ENCODE data around the gene VSTM2L. TPM values are rescaled to one million over a fixed set of nuclear protein-coding genes. Genes with fewer than 3 reads are reported as not detected.

The VSTM2L gene
- total and polyA plus RNA-seq, 2 of the 4 experiments (the other 2 are of a cell fraction): 0.18 to 0.19 TPM

GRCh38 chr20:37934634-37935375, 31.9 kb downstream of the VSTM2L start:
- Histone ChIP-seq H2BK15ac (ENCODE audit: low read depth, low read length) (no peak overlapping the region), H4K20me1 (ENCODE audit: insufficient read depth, low read length) (no peaks in the 10 kb centered on the region), H4K91ac (ENCODE audit: insufficient read depth, low read depth, low read length) (no peak overlapping the region), H3K36me3 (ENCODE audit: control insufficient read depth, insufficient read depth, low read length) (no peaks in the 10 kb centered on the region), H3K27me3 (ENCODE audit: control insufficient read depth, insufficient read depth, low read length) (peaks cover 42% of the 10 kb centered on the region), H3K18ac (ENCODE audit: low read depth, low read length) (no peak overlapping the region), H3K4me3 (ENCODE audit: insufficient read depth, low read depth, low read length) (no peak overlapping the region), H2BK20ac (ENCODE audit: low read depth, low read length) (no peak overlapping the region), H2AK5ac (ENCODE audit: low read depth, low read length) (no peak overlapping the region), H3K14ac (replicated peaks; ENCODE audit: low read depth, low read length) (no peak overlapping the region), H3K9me3 (ENCODE audit: control insufficient read depth, insufficient read depth, low read length) (no peaks in the 10 kb centered on the region), H3K23ac (ENCODE audit: low read depth, low read length) (no peak overlapping the region), H2AFZ (replicated peaks; ENCODE audit: low read length, poor library complexity) (no peak overlapping the region), H4K5ac (ENCODE audit: low read depth, low read length) (no peak overlapping the region), H3K9ac (ENCODE audit: low read depth, low read length) (no peak overlapping the region), H2BK120ac (ENCODE audit: low read depth, low read length) (no peak overlapping the region), H3K4ac (ENCODE audit: low read depth, low read length) (no peak overlapping the region), H3K56ac (ENCODE audit: extremely low read depth, insufficient read depth, low read length) (no peak overlapping the region), H3K9me1 (ENCODE audit: insufficient read depth, low read length) (no peaks in the 10 kb centered on the region), H3K4me2 (ENCODE audit: low read depth, low read length) (no peak overlapping the region), H4K8ac (ENCODE audit: low read depth in 2 of 2, low read length in 2 of 2) (no peak overlapping the region), H3K4me1 (ENCODE audit: control insufficient read depth, insufficient read depth, low read length) (no peaks in the 10 kb centered on the region), H3K79me1 (ENCODE audit: low read depth in 1 of 2, low read length in 2 of 2) (no peaks in the 10 kb centered on the region), H2AK9ac (replicated peaks; ENCODE audit: low read depth, low read length, poor library complexity) (no peak overlapping the region), H2BK5ac (ENCODE audit: low read depth, low read length, poor library complexity, severe bottlenecking) (no peak overlapping the region), H3K27ac (ENCODE audit: insufficient read depth, low read length) (no peak overlapping the region)
- ChIA-PET POLR2A (ENCODE audit: unreplicated experiment) (no interaction called here), CTCF (no interaction called here)
- ATAC-seq (ENCODE audit: low read depth) (no peak), DNase-seq (no peak)
- intact Hi-C loops (cut with micrococcal nuclease) (no loop called here), dilution Hi-C loops (cut with HindIII; ENCODE audit: low sequenced_read_pairs, unreplicated experiment) (no loop called here), in situ Hi-C loops (cut with MboI; ENCODE audit: low sequenced_read_pairs) (no loop called here)
- TF ChIP-seq MXI1 (IDR thresholded peaks at IDR 0.05; ENCODE audit: borderline replicate concordance, low read depth, low read length) (no peak), MAFK (IDR thresholded peaks at IDR 0.05; ENCODE audit: low read depth, low read length) (no peak), RCOR1 (IDR thresholded peaks at IDR 0.05; ENCODE audit: insufficient replicate concordance, low read length) (no peak), ELK1 (IDR thresholded peaks at IDR 0.05; ENCODE audit: borderline replicate concordance, low read depth, low read length) (no peak), NFE2L2 (IDR thresholded peaks at IDR 0.05; ENCODE audit: low read depth, low read length) (no peak), CEBPB (IDR thresholded peaks at IDR 0.05; ENCODE audit: low read depth, low read length) (no peak), RFX5 (IDR thresholded peaks at IDR 0.05; ENCODE audit: low read depth, low read length) (no peak), SMC3 (IDR thresholded peaks at IDR 0.05; ENCODE audit: low read depth, low read length) (no peak), MAZ (IDR thresholded peaks at IDR 0.05; ENCODE audit: borderline replicate concordance, low read depth, low read length) (no peak), USF2 (IDR thresholded peaks at IDR 0.05; ENCODE audit: low read depth, low read length) (no peak), FOS (IDR thresholded peaks at IDR 0.05; ENCODE audit: low read depth, low read length) (no peak), BHLHE40 (IDR thresholded peaks at IDR 0.05; ENCODE audit: low read depth, low read length) (no peak)
- TF ChIP-seq, protein P1, sequence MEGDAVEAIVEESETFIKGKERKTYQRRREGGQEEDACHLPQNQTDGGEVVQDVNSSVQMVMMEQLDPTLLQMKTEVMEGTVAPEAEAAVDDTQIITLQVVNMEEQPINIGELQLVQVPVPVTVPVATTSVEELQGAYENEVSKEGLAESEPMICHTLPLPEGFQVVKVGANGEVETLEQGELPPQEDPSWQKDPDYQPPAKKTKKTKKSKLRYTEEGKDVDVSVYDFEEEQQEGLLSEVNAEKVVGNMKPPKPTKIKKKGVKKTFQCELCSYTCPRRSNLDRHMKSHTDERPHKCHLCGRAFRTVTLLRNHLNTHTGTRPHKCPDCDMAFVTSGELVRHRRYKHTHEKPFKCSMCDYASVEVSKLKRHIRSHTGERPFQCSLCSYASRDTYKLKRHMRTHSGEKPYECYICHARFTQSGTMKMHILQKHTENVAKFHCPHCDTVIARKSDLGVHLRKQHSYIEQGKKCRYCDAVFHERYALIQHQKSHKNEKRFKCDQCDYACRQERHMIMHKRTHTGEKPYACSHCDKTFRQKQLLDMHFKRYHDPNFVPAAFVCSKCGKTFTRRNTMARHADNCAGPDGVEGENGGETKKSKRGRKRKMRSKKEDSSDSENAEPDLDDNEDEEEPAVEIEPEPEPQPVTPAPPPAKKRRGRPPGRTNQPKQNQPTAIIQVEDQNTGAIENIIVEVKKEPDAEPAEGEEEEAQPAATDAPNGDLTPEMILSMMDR (conservative IDR thresholded peaks at IDR 0.05; ENCODE audit: low read depth, low read length): no peak
- BruUV-seq (replicated peaks): no TSS peak
- 67% methylated on average over 6 of the region's 14 CpGs; no CpG with 5 or more reads in 1 of the 2 experiments for WGBS, 2 experiments (ENCODE audit: extremely low coverage in 2 of 2, insufficient read length in 1 of 2)
